Ovary (tissue), 3 donors: Measurements from ENCODE around the gene BTBD9.

Experiments
- CTCF ChIP-seq, 3 donors: fragments of 450-650 bp in 2 of 3; fragments of 200-600 bp in 1 of 3; IDR thresholded peaks; one replicate each; pipeline versions ENCODE4 v1.5.1 to v1.8.0; 2016 to 2022; ENCODE audit warnings: antibody characterized with exemption in 3 of 3, mild to moderate bottlenecking in 1 of 3
- POLR2A ChIP-seq: fragments of 450-650 bp; IDR thresholded peaks from one replicate; pipeline ENCODE4 v1.6.1; 2017; ENCODE audit warnings: antibody characterized with exemption, mild to moderate bottlenecking, moderate library complexity
- donor health status: DM: no; HTN: no; CAD: no.

DNA sequence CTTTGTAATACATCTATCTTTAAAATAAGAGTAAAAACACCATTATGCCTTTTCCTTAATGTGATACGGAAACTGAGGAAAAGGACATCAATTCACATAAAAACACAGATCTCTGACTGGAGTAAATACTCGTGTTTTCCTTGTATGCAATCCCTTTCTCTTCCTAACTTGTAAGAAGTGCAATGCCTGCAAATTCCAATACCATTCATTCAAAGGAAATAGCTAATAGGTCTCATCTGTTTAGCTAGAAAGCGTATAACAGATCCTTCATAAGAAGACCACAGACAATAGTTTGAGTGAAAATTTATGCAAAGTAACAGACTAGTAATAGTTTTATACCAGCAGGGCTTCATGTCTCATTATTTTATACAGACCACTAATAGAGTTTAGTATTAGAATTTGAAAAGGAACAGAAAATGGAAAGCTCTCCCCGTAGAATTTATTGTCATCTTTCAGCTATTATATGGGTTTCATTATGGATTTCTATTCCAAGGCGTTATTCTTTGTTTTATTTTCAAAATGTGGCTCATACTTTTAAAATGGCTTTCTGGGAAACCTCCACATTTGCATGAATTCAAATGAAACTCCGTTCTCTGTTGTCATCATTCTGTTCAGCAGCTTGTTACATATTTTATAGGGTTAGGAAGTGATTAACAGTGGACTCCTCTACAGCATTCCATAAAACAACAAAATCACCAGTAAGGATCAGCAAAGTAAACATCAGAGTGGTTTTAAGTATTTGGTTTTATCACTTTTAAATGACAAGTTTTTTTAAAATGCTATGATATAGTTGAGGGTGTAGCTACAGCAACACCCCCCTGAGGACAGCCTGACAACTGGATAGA is 186.7 kb downstream of the BTBD9 start:
- no peak for TF ChIP-seq CTCF (IDR thresholded peaks at IDR 0.05)
- no peak for TF ChIP-seq POLR2A
